Right renal pelvis (tissue), 4 donors: ENCODE data around the gene KDELR3. TPM values are rescaled to one million over a fixed set of nuclear protein-coding genes. Genes with fewer than 3 reads are reported as not detected.

ENCODE experiments used
- DNase-seq, 4 donors: peaks; one replicate each; pipeline ENCODE4 v3.0.0-alpha.2; 2013; ENCODE audit warnings: low read depth in 4 of 4, low spot score in 3 of 4, missing footprints in 1 of 4
- polyA plus RNA-seq, 4 donors: library from polyadenylated mRNA; unstranded; fragments of 120-200 nt; gene quantifications; one replicate each; pipeline ENCODE4 v1.2.1, GENCODE V29; 2013; ENCODE audit not compliant: insufficient read length in 4 of 4

Gene KDELR3
- polyA plus RNA-seq, 4 donors: 12.5 to 15.2 (median 13.4) TPM

DNA sequence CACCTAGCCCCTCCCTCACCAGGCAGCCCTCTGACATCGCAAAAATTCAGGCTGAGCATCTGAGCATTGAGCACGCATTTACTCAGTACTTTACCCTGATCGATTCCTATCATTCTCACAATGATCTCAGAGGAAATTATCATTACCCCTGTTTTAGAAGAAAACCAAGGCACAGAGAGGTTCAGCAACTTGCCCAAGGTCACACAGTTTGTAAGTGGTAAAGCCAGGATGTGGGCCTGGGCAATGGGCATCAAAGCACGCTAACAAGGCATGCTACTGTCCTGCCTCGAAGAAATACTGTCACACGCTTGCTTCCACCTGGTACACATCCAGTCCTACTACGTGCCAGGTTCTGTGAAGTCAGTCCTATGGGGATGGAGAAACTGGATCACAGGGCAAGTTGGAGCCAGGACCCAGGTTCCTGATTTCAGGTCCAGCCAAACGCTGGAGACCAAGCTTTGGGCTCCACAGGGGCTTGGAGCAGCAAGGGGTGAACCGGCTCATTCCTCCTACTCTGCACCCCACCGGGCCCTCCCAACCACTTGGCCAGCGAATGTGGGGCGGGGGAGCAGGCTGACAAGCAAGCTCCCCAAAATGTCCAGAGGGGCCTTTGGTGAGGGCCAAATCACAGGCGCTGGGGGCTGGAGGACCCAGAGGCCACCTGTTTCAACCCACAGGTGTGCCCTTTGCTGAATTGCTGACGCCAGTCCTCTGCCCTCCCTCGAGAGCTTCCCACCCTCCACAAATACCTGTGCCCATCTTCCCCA lies 31.1 kb upstream of the KDELR3 start:
- DNase-seq: no peak

DNA sequence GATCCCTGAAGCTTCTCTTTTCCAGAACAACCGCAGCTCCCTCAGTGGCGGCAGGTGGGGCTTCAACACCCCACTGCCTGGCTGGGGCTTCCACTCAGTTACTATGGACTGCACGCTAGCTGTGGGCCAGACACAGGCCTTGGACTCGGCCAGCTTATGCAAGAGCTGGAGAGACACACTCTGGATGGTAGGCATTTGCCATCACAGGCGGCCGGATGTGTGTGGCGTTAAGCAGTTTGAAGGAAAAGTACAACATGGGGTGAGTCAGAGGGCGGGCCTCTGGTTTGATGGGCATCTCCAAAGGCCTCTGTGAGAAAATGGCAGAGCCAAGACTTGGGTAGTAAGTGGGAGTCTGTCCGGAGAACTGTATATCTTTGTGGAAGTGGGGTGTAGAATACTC lies 30.5 kb upstream of the KDELR3 start:
- DNase-seq: no peak

DNA sequence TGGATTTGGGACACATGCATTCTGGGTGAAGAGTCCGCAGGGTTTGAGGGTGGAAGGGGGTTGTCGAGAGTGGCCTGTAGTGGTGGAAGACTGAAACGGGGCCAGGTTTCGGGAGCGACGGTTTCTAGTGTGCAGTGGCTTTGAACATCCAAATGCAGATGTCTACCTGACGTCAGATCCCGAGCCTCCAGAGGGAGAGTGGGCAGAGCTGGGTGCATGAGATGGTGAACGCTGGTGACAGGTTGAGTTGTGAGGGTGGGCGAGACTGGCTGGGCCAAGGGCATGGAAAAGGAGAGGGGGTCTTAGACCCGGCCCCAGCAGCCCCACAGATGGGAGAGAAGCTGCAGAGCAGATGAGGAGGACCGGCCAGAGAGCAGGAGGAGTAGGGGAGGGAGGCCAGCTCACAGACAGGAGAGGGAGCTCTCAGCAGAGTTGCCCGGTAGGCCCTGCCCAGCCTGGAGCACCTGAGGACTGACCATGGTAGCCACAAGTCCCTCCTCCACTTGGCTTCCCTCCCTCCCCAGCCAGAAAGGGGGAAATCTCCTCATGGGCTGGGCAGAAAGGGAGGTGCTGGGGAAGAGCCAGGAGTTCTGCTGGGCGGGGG lies 27.0 kb upstream of the KDELR3 start:
- DNase-seq: no peak

DNA sequence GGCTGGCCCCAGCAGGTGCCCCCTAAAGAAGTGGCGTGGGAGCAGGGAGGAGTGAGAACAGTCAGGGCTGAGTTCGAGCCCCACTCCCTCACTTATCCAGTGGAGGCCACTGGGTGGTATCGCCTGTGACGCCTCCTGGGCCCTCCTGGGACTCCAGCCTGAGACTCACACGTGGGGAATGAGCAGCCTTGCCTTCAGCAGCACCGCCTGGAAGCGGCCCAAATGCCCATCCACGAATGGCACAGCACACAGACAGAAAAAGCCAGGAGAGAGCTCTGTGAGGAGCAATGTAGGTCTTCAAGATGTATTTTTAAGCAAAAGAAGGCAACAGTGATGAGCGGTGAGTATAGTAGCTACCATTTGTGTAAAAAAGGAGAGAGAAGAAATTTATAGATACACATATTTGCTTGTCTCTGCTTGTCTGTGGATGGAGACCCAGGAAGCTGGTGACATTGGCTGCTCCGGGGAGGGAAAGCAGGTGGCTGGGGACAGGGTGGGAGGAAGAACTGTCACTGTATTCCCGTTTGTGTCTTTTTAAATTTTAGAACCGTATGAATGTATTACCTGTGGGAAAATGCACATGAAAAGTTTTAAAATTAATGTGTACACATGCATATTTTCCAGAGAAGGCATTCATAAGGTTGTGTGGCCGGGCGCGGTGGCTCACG lies 26.1 kb upstream of the KDELR3 start:
- no peak for DNase-seq

DNA sequence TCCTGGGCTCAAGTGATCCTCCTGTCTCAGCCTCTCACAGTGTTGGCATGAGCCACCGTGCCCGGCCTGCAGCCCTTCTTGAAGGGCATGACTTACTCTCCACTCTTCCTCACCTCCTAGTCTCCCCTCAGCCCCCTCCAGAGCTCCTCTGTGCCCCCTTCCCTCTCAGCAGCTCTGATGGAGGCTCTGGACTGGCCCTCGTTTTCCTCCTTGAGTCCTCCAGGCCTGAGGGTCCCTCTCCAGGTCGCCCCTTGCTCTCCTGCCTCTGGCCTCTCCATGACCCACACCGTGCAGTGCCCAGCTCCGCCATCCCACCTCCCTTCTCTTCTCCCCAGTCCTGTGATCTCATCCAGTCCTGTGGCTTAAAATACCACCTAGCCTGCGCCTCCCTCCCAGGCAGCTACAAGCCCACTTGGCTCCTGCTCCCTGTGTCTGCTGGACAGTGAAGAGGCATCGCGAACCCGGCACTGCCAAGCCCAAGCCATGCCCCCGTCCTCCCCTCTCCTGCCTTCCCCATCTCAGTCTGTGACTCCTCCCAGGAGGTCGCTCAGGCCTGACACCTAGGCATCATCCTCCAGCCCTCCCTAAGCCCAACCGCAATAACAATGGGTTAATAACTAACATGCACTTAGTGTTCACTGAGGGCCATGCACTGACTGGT lies 24.8 kb upstream of the KDELR3 start:
- DNase-seq: no peak

DNA sequence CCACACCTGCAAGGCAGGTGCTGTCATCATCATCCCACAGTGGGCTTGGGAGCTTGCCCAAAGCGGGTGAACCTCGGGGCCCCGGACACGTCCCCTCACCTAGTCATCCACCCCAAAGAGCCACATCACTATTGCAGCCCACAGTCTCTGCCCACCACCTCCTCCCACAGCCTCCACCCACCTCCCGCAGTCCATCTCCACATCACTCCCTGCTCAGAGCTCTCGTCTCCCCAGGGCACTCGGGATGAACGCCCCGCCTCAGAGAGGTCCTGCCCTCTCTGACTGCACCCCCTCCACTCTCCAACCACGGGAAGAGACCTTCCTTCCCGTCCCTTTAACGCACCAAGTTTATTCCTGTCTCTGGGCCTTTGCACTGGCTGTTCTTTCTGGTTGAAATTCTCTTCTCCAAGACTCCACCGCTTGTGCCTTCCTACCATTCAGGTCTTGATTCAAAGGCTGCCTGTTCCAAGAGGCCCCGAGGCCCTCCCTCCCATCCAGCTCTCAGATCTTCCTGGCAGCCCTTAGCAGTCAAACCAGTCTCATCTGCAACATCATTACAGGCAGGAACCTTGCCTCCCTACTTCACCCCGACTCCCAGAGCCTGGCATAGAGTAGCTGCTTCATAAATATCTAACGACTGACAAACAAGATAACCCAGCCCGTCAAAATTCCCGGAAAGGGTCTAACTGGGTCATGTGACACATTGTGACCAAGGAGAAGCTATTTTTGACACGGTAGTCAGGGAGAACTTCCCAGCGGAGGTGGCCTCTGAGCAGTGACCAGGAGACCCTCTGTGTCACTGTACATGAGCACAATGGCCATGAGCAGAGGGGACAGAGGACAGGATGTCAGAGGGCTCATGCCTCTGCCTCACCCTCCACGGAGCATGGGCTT lies 24.0 kb upstream of the KDELR3 start:
- no peak for DNase-seq

DNA sequence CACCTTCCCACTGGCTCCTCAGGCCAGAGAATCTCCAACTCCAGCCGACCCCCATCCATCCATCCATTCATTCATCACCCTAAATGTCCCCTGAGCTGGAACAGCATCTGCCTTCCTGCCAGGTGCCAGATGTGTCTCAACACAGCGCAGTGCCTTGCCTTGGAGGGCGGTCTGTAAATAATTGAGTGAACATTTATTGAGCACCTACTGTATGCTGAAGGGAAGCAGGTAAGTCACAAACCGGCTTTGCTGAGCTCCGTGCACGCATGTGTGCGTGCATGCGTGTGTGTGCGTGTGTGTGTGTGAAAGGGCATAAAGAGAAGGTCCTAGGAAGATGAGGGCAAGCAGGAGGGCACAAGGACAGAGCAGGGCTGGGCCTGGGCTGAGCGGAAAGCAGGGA lies 23.1 kb upstream of the KDELR3 start:
- no peak for DNase-seq

DNA sequence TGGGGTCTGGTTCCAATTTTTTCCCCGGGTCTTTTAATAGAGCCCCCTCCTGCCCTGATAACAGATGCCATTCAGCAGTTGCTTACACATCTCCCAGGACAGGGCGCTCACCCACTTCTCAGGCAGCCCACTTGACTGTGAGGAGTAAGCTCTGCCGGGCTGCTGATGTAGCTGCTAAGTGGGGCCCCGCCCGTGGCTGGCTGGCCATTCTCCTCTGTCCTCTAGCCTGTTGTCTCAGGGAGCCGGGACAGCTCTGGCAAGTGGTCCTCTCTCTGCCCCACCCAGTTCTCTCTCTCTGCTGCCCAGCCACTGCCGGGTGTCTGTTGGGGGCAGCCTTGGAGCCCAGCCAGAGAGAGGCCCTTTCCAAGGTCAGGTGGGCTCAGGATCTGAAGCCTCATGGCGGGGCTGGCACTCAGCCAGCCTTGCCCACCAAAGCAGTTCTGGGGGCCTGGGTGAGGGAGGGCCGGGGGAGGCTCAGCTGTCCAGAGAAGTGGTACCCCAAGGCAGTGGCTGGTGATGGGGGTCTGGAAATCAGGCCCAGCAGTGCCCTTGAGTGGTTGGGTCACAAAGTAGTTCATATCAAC lies 21.8 kb upstream of the KDELR3 start:
- no peak for DNase-seq

DNA sequence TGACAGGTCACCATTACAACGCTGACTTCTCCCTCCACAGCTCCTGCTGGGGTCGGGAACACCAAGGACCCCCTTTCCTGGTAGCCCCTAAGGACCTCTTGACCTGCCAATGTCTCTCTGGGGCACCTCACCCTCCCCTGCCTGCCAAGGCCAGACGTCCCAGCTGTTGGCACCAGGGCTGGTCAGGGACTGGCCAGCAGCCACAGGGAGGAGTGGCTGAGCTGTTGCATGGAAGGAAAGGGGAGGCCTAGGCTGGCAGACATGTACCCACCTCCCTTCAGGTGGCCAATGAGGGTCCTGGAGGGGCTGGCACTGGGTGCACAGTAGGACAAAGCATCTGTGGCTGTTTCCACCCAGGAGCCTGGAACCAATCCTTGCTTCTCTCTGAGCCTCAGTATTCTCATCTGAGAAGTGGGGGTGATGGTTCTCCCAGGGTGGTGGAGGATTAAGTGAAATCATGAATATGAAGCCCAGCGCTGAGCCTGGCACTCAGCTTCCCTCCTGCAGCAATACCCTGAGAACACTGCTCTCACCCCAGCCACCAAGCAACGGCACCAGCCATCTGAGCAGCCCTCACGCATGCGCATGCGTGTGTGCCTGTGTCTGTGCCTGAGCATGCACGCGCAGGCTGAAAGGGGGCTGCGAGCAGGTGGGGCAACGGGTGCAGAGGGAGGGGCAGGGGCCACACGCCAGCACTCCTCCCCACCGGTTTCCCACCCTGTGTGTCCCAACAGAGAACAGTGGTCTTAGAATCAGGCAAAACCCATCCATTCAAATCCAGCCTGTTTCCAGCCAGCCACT lies 18.8 kb upstream of the KDELR3 start:
- DNase-seq: no peak

DNA sequence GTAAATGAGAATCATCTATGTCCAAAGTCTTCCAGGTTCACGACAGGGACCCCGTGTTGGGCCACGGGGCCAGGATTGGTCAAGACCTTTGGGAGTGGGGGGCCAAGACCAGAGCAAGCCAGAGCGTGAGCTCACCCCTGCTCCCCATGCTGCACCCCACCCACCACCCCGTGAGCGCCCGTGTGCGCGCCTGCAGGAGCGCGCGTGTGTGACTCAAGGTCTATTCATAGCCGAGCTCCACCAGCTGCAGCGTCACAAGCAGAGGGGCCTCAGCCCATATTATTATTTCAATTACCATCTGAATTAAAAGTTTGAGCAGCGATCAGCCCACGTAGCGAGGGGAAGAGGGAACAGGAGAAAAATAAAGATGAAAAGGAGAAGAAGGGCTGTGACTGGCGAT lies 18.1 kb upstream of the KDELR3 start:
- DNase-seq: no peak

DNA sequence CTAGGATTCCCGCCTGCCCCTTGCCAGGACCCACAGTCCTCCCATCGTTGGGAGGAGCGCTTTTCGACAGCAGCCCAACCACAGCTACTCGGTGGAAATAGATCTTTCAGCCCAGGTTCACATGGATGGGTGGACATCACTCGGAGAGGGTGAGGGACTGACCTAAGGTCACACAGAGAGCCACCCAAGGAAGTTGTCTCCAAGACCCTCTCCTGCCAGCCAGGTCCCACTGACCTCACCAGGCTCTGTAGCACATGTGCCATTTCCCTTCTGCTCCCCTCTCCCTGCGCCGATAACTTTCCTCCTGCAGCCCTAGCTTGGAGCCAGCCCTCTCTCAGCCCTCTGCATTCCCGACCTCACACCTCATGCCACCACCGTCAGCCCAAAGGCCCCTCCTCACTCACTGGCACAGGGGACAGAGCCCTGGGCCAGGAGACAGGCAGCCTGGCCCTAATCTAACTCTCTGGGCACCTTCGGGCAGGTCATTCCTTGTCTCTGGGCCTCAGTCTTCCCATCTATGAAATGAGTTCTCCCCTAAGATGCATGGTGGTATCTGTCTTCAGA lies 17.6 kb upstream of the KDELR3 start:
- no peak for DNase-seq

DNA sequence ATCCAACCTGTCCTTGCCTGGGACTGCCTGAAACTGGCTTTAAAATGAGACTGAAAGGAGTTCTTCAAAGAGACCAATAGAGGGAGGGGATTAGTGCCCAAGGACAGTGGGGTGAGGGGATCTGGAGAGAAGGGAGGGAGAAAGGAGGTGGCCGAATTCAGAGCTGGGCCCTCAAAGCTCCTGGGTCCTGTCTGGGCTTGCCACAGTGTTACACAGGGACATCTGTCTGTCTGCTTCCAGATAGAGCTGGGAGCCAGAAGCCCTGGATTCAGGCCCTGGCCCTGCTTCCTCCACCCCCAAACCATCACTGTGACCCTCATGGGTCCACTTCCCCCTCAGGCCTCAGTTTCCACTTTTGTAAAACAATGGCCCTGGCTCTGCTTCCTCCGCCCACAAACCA lies 16.5 kb upstream of the KDELR3 start:
- DNase-seq: no peak

DNA sequence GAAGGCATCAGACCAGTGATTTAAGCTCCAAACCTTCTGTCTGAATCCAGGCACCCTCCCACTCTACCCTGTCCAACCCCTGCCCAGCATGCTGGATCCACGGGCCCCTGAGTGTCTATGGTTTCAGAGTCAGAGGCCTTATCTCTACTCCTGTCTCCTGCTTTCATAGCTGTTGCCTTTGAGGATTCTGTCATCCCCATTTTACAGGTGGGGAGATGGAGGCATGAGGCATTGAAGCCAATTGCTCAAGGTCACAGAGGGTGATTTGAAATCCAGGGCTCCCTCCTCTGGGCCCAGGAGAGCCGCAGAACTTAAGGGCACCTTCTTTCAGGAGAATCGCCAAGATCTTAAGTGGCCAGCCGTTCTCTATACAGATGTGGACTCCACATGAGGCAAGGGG lies 16.0 kb upstream of the KDELR3 start:
- no peak for DNase-seq

DNA sequence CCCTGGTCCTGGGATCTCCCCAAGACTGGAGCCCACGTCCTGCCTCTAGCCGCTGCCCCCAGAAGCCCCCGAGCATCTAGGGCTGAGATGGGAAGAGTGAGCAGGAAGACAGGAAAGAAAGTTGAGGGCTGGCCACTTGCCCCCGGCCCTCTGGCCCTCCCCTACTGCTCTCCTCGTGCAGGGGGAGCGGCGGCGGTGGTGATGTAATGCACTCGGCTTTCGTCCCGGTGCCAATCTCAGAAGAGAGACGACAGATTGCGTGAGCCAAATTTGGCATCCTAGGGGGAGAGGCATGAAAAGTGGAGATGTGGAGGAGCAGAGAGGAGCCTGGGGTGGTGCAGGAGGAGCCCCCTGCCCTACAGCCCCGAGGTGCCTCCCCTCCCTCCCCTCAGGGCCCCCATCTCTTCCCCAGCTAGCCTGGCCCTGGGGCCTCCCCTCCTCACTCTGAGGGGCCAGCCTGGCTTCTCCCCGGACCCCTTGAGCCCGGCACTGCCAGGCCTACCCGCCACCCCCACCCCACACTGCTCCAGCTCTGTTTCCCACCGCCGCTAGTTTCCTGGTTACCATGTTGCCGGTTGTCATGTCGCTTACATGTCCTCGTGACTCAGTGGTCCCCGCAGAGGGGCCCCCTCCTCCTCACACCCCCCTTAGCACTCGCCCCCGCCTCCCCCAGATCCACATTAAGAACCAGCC lies 15.4 kb upstream of the KDELR3 start:
- no peak for DNase-seq

DNA sequence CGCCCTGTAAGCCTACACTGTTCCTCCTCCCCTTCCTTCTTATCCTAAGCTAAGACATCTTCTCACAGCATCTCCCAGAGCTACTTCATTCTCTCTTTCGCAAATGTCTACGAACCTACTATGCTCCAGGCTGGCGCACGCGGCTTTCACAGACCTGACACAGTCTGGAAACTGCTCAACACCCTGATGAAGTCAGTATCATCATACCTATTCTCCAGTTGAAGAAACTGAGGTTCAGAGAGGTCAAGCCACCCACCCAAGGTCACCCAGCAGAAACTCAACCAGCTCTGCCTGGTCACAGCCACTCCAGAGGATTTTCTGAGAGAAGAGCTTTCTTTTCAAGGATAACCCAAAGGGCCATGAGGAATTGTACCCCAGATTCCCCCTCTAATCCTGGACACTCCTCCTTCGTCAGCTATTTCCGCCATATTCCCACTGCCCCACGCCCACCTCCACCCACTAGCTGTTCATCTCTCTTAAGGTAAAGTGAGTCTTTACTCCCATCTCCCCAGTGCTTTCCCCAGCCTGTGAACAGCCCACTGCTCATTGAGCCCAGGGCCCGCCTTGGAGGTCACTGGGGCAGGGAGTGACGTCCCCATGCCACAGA lies 14.7 kb upstream of the KDELR3 start:
- no peak for DNase-seq

DNA sequence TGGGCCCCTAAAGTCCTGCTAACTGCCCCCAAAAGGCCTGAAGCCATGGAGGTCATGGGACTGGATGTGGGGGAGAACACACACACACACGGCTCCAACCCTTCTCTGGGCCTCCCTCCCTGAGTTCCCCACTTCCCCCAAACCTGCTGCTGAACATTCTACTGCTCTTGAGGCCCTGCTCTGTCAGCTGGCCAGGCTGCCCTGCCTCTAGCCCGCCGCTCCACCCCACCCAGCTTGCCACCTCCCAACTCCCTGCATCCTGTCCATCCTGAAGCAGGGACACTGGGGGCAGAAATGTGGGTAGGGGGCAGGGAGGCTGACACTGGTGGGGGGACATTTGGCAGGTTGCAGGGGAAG lies 13.9 kb upstream of the KDELR3 start:
- no peak for DNase-seq

DNA sequence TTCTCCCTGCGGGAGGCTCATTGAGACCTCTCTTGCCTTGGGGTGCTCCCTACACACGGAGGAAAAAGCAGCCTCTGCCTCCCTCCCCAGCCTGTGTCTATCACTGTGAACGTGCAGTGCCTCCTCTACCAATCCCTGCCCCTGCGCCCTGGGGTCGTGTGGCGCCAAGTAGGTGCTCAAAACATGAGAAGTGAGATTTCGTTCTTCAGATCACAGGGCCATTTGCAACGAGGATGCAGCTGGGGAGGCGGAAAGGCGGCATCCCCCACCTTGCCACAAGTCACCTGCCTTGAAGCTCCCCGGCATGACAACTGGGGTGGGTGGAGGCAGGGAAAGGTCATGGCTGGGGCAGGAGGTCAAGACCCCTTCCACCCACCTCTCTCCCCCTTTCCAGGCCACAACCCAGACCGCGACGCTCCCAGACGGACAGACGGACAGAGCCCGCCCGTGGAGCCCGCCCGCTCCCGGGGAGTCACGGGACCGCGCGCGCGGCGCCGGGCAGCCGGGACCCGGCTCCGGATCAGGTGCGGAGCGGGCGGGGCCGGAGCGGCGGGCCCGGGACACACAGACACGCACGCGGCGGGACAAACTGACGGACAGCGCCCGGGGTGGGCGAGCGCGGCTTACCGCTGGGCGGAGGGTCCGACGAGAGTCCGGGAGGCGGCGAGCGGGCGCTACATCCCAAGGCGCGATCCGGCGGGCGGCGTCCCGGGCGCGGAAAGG lies 13.4 kb upstream of the KDELR3 start:
- DNase-seq: no peak
